Testis (tissue), 3 donors: ENCODE results near the gene BACE2. TPM values are rescaled to one million over a fixed set of nuclear protein-coding genes. Genes with fewer than 3 reads are reported as not detected.
"Not testable (repeated sequence)": the region's sequence is repeated elsewhere in the genome, so short reads cannot be mapped to it uniquely, and the experiment has no call there.

Experiments
- DNase-seq: peaks from one replicate; pipeline ENCODE4 v3.0.0-alpha.2; 2019
- H3K27ac ChIP-seq, 2 donors: fragments of 200-600 bp; sonication (generic); one replicate each; pipeline ENCODE4 v1.5.1; 2019
- H3K27me3 ChIP-seq: fragments of 200-600 bp; sonication (generic); one replicate; pipeline ENCODE4 v1.5.1; 2019
- H3K36me3 ChIP-seq: fragments of 200-600 bp; sonication (generic); one replicate; pipeline ENCODE4 v1.5.1; 2017; ENCODE audit warnings: low read depth; ENCODE audit errors: missing control alignments
- H3K4me1 ChIP-seq: fragments of 200-600 bp; sonication (generic); one replicate; pipeline ENCODE4 v1.5.1; 2019
- H3K4me3 ChIP-seq, 2 donors: fragments of 200-600 bp; sonication (generic); one replicate each; pipeline ENCODE4 v1.5.1; 2017 to 2019
- H3K9me3 ChIP-seq: fragments of 200-600 bp; sonication (generic); one replicate; pipeline ENCODE4 v1.5.1; 2017
- CTCF ChIP-seq, 3 experiments: fragments of 450-650 bp in 2 of 3; fragments of 200-600 bp in 1 of 3; sonication (generic) in 1 of 3; IDR thresholded peaks; one replicate each; pipeline ENCODE4 v1.5.1; 2016 to 2019; ENCODE audit warnings: antibody characterized with exemption in 3 of 3, mild to moderate bottlenecking in 2 of 3, moderate library complexity in 1 of 3
- POLR2A ChIP-seq: fragments of 450-650 bp; IDR thresholded peaks from one replicate; pipeline ENCODE4 v1.6.1; 2017; ENCODE audit warnings: antibody characterized with exemption, mild to moderate bottlenecking, moderate library complexity
- WGBS, 2 donors: methylation state at CpG; one replicate each; pipeline ENCODE4 v1.1.5; 2018; 5-methylcytosine and 5-hydroxymethylcytosine counted together
- intact Hi-C: fragments of 100-400 bp; cut with DNase I; formaldehyde crosslinking; loops from one replicate; pipeline ENCODE4 v1.15.1; 2023; ENCODE audit warnings: low total_unique reads
- polyA plus RNA-seq: library from polyadenylated mRNA; stranded (reverse); fragments of 350-450 nt; fragmentation: Illumina TruSeq; extraction: RNeasy Lipid Tissue Mini Kit (QIAGEN cat#74804); gene quantifications from one replicate; pipeline ENCODE4 v1.2.3, GENCODE V29; 2014; ENCODE audit warnings: low read depth, low replicate concordance; ENCODE audit not compliant: insufficient read depth
- total RNA-seq, 2 donors: library from RNA; depleted of rRNA; stranded (reverse); fragments of >200 nt; gene quantifications; one replicate each; pipeline ENCODE4 v1.2.3, GENCODE V29; 2016

BACE2 gene
- total and polyA plus RNA-seq, 3 donors from 2014 or later, result 17.4 to 28.6 (median 21.8) TPM

GRCh38 chr21:41197582-41197981 is 29.6 kb downstream of the BACE2 start:
- no peak overlapping the region for H3K27ac ChIP-seq
- TF ChIP-seq POLR2A (no peak), CTCF (IDR thresholded peaks at IDR 0.05) (no peak)
- H3K9me3 ChIP-seq, result no peaks in the 10 kb centered on the region
- intact Hi-C loops, result no loop called here
- 90 to 98% methylated on average over 2 of the region's 2 CpGs for WGBS, 2 donors
- no peaks in the 10 kb centered on the region for H3K4me1 ChIP-seq
- no peak overlapping the region for H3K4me3 ChIP-seq
- DNase-seq, result no peak
- no peaks in the 10 kb centered on the region for H3K36me3 ChIP-seq
- H3K27me3 ChIP-seq, result no peaks in the 10 kb centered on the region

- H3K27me3 ChIP-seq, intact Hi-C loops, H3K27ac ChIP-seq, H3K4me1 ChIP-seq, H3K9me3 ChIP-seq, H3K4me3 ChIP-seq, DNase-seq, H3K36me3 ChIP-seq: not testable (repeated sequence)
- 76 to 77% methylated on average over 5 of the region's 5 CpGs for WGBS, 2 donors
Observed at GRCh38 chr21:41198647-41199046, 30.7 kb downstream of the BACE2 start.

- DNase-seq, result no peak
- TF ChIP-seq CTCF (IDR thresholded peaks at IDR 0.05) (no peak), POLR2A (no peak)
- Histone ChIP-seq H3K4me1 (no peaks in the 10 kb centered on the region), H3K36me3 (no peaks in the 10 kb centered on the region), H3K4me3 (no peak overlapping the region), H3K9me3 (no peaks in the 10 kb centered on the region), H3K27me3 (no peaks in the 10 kb centered on the region), H3K27ac (no peak overlapping the region)
- intact Hi-C loops, result no loop called here
- WGBS, 2 donors, result 60 to 79% methylated on average over 8 to 10 of the region's 10 CpGs
Observed at GRCh38 chr21:41199123-41199522, 31.2 kb downstream of the BACE2 start.

- no peaks in the 10 kb centered on the region for H3K36me3 ChIP-seq
- H3K4me3 ChIP-seq, result no peak overlapping the region
- TF ChIP-seq CTCF (IDR thresholded peaks at IDR 0.05) (no peak), POLR2A (no peak)
- H3K9me3 ChIP-seq, result no peaks in the 10 kb centered on the region
- intact Hi-C loops, result no loop called here
- H3K27me3 ChIP-seq, result no peaks in the 10 kb centered on the region
- H3K4me1 ChIP-seq, result no peaks in the 10 kb centered on the region
- no peak overlapping the region for H3K27ac ChIP-seq
- 78 to 94% methylated on average over 10 of the region's 10 CpGs for WGBS, 2 donors
- DNase-seq, result no peak
Observed at GRCh38 chr21:41199588-41199987, 31.6 kb downstream of the BACE2 start.

GRCh38 chr21:41201385-41201784 is 33.4 kb downstream of the BACE2 start:
- Histone ChIP-seq H3K4me1 (no peaks in the 10 kb centered on the region), H3K27ac (no peak overlapping the region), H3K36me3 (no peaks in the 10 kb centered on the region), H3K27me3 (no peaks in the 10 kb centered on the region), H3K9me3 (no peaks in the 10 kb centered on the region), H3K4me3 (no peak overlapping the region)
- DNase-seq, result no peak
- intact Hi-C loops, result no loop called here
- 90 to 93% methylated on average over 5 of the region's 5 CpGs for WGBS, 2 donors
- TF ChIP-seq POLR2A (no peak), CTCF (IDR thresholded peaks at IDR 0.05) (no peak)
